ENCODE data around the gene CREBBP. TPM values are rescaled to one million over a fixed set of nuclear protein-coding genes. Genes with fewer than 3 reads are reported as not detected.
"Not testable (repeated sequence)": the region's sequence is repeated elsewhere in the genome, so short reads cannot be mapped to it uniquely, and the experiment has no call there.

Gene CREBBP
- 49.3 and 50.3 TPM in 2 replicates for total RNA-seq

DNA sequence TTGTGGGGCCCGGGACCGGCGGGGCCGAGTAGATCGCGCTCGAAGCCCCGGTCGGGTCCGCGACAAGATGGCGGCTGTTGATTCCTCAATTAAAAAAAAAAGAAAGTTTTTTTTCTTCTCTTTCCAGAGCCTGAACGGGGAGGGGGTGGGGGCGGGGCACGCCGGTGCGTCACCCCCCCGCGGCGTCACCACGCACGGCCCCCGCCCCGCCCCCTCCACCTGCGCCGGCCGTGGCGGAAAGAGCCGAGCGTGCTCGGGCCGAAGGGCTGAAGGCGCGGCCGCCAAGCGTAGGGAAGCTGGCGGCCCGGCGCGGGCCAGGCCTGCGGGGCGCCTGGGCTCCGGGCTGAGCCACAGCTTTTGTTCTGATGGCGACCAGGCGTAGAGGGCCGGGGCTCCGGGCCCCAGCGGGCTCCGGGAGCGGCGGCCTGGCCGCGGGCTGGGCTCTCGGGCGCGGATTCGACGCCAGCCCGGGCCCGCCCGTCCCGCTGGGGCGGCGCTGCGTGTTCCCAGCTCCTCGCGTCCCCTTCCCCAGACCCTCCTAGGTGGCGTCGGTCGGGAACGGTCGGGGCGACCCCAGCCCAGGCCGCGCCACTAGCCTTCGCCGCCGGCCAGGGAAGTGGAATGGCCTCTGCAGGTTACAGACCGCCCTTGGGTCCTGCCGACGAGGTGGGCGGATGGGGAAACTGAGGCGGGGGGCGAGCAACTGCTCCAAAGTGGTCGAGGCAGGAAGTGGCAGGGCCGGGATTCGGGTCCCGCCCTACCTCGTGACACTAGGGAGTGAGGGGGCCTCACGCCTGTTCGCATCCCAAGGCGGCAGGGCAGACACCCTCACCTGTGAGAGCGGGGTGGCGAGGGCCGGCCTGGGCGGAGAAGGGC is at the start of gene CREBBP:
Gene CREBBP (minus strand): TSS at position 91 of the 876 bp plus-strand sequence. CDS start 797 bp downstream, outside the sequence.
- H3K4me1 Mint-ChIP-seq (ENCODE audit: low read depth) = peaks cover 34% of the 10 kb centered on the region
- H3K27me3 Mint-ChIP-seq (ENCODE audit: insufficient read depth) = peaks cover 3% of the 10 kb centered on the region
- H3K9me3 Mint-ChIP-seq = no peaks in the 10 kb centered on the region
- intact Hi-C loops (cut with micrococcal nuclease) = loop anchor here (1.0 to 5.0 kb wide), 6 partner anchors 164 to 390 kb away; partner anchors contain the start of genes SLX4 and TRAP1
- H3K27ac Mint-ChIP-seq = peak within 1 kb of the TSS; percentile 85
- peak; percentile 86 for DNase-seq (ENCODE audit: low spot score)
- peak within 1 kb of the TSS; percentile 87 for H3K4me3 Mint-ChIP-seq
- H3K36me3 Mint-ChIP-seq (ENCODE audit: low read depth) = peaks cover 18% of the 10 kb centered on the region

DNA sequence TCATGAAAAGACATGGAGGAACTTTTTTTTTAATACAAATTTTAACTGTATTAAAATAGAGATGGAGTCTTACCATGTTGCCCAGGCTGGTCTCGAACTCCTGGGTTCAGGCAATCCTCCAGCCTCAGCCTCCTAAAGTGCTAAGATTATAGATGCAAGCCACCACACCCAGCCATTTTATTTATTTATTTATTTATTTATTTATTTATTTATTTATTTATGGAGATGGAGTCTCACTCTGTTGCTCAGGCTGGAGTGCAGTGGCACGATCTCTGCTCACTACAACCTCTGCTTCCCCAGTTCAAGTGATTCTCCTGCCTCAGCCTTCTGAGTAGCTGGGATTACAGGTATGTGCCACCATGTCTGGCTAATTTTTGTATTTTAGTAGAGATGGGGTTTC is 46.6 kb upstream of the CREBBP start:
- H3K36me3 Mint-ChIP-seq (ENCODE audit: low read depth); intact Hi-C loops (cut with micrococcal nuclease); H3K4me1 Mint-ChIP-seq (ENCODE audit: low read depth); H3K27ac Mint-ChIP-seq; DNase-seq (ENCODE audit: low spot score); H3K9me3 Mint-ChIP-seq; H3K4me3 Mint-ChIP-seq: not testable (repeated sequence)
- peaks cover 14% of the 10 kb centered on the region for H3K27me3 Mint-ChIP-seq (ENCODE audit: insufficient read depth)

DNA sequence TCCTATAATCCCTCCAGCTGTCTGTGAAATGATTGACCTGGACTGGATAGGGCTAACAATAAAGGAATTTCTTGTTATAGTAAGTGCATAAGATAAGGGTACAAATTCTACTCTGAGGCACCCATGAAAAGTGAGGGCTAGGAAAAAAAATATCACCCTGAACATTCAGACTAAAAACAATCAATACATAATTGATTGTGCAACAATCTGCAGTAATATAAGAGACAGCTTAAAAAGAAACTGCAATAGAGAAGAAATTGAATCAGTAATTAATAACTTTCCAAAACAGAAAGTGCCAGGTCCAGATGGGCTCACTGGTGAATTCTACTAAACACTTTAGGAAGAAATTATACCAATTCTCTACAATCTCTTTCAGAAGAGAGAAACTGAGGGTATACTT is 44.2 kb upstream of the CREBBP start:
- Mint-ChIP-seq H3K4me3 (no peak overlapping the region), H3K27me3 (ENCODE audit: insufficient read depth) (peaks cover 9% of the 10 kb centered on the region), H3K4me1 (ENCODE audit: low read depth) (no peaks in the 10 kb centered on the region), H3K27ac (no peak overlapping the region), H3K9me3 (no peaks in the 10 kb centered on the region), H3K36me3 (ENCODE audit: low read depth) (no peaks in the 10 kb centered on the region)
- DNase-seq (ENCODE audit: low spot score) = no peak
- intact Hi-C loops (cut with micrococcal nuclease) = no loop called here

DNA sequence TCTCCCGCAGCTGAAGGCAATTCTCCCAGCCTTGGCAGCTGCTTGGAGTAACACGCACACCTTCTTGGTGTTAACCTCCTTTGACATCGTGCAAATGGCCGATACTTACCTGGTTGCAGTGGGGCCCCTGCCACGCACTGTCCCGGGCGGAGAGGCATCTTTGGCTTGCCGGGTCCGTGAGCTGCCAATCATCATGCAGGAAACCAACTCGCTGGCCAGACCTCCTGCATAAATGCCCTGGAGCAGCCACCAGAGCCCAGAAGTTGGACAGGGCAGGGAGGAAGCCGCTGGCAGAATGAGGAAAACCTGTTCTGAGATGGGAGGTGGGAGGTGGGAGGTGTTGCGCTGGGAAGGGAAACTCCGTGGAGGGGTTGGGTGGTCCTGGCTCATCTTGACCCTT is 41.7 kb upstream of the CREBBP start:
- Mint-ChIP-seq H3K36me3 (ENCODE audit: low read depth) (no peaks in the 10 kb centered on the region), H3K4me1 (ENCODE audit: low read depth) (no peaks in the 10 kb centered on the region), H3K27me3 (ENCODE audit: insufficient read depth) (peaks cover 9% of the 10 kb centered on the region), H3K9me3 (peaks cover 10% of the 10 kb centered on the region), H3K27ac (no peak overlapping the region), H3K4me3 (no peak overlapping the region)
- no peak for DNase-seq (ENCODE audit: low spot score)
- intact Hi-C loops (cut with micrococcal nuclease) = no loop called here

DNA sequence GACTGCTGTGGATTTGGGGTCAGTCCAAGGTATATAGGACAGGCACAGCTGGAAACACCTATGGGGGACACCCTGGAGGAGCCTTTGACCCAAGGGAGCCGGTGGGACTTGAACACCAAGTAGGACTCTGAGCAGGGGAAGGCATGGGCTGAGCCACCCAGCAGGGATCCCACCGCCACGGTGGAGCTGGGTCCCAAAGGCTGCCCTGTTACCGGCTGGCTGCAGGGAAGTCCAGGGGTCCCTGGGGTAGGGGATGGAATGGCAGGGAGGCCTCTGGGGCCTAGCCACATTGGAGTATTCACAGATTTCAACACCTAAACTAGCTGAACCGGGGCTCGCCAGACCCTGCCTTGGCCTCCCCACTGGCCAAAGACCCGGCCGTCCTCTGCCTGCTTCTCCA is 39.7 kb upstream of the CREBBP start:
- Mint-ChIP-seq H3K36me3 (ENCODE audit: low read depth) (no peaks in the 10 kb centered on the region), H3K27me3 (ENCODE audit: insufficient read depth) (peaks cover 2% of the 10 kb centered on the region), H3K27ac (no peak overlapping the region), H3K4me3 (no peak overlapping the region), H3K4me1 (ENCODE audit: low read depth) (no peaks in the 10 kb centered on the region), H3K9me3 (peaks cover 10% of the 10 kb centered on the region)
- intact Hi-C loops (cut with micrococcal nuclease) = no loop called here
- no peak for DNase-seq (ENCODE audit: low spot score)

- no peak overlapping the region for H3K27ac Mint-ChIP-seq
- peaks cover 2% of the 10 kb centered on the region for H3K27me3 Mint-ChIP-seq (ENCODE audit: insufficient read depth)
- H3K4me1 Mint-ChIP-seq (ENCODE audit: low read depth) = no peaks in the 10 kb centered on the region
- no peaks in the 10 kb centered on the region for H3K36me3 Mint-ChIP-seq (ENCODE audit: low read depth)
- no peak for DNase-seq (ENCODE audit: low spot score)
- H3K4me3 Mint-ChIP-seq = no peak overlapping the region
- intact Hi-C loops (cut with micrococcal nuclease) = no loop called here
- peaks cover 10% of the 10 kb centered on the region for H3K9me3 Mint-ChIP-seq
These were observed 38.9 kb upstream of the CREBBP start for GRCh38 chr16:3919413-3919812.

DNA sequence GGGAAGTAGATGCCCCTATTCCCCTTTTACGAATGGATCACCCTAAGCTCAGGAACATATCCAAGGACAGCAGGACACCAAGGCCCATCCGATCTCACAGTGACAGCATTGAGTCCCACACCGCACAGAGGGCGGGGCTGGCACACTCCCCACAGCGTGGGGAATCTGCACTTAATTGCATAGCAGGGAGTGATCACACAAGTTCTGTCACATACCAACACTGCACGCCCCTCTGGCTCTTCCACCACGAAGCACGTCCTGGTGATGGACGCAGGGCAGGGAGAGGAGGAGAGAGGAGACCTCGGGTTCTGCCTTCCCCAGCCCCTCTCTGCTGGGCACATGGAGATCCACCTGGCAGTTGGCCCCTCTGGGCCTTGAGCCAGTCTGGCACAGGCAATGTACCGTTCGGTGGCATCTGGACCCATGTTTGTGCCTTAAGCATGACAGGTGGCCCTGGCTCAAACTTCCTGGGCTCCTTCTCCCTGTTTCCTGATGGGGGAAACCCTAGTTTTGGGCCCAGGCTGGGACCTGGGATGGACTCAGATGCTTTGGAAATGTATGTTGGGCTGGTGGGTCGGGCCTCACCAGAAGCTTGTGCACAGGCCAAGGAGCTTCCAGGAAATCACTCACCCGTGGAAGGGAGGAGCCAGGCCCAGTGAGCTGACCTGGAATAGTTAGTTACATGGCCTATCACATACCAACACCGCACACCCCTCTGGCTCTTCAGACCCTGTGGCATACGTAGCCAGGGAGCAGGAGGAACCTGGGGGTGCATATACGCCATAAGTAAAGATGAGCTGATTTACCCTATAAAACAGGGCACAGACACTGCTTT is 35.1 kb upstream of the CREBBP start:
- Mint-ChIP-seq H3K36me3 (ENCODE audit: low read depth) (no peaks in the 10 kb centered on the region), H3K4me3 (no peak overlapping the region), H3K27ac (no peak overlapping the region), H3K9me3 (peaks cover 10% of the 10 kb centered on the region), H3K4me1 (ENCODE audit: low read depth) (no peaks in the 10 kb centered on the region), H3K27me3 (ENCODE audit: insufficient read depth) (peaks cover 5% of the 10 kb centered on the region)
- no peak for DNase-seq (ENCODE audit: low spot score)
- intact Hi-C loops (cut with micrococcal nuclease) = no loop called here

DNA sequence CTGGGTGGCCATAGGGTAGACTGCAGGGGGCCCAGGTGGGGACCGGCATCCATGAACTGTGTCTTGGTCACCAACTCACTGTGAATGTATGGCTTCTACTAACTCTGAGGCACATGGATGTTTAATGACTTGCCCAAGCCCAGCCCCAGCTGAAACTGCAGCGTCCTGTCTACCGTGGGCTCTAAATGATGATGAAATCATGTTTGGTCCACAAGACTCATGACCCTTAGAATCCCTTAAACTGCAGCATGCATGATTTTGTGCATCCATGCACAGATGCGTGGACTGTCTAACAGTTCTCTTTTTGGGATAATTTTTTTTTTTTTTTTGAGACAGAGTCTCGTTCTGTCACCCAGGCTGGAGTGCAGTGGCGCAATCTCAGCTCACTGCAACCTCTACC is 32.4 kb upstream of the CREBBP start:
- DNase-seq (ENCODE audit: low spot score) = no peak
- Mint-ChIP-seq H3K27ac (no peak overlapping the region), H3K9me3 (no peaks in the 10 kb centered on the region), H3K27me3 (ENCODE audit: insufficient read depth) (peaks cover 3% of the 10 kb centered on the region), H3K36me3 (ENCODE audit: low read depth) (no peaks in the 10 kb centered on the region), H3K4me3 (no peak overlapping the region), H3K4me1 (ENCODE audit: low read depth) (no peaks in the 10 kb centered on the region)
- intact Hi-C loops (cut with micrococcal nuclease) = no loop called here

DNA sequence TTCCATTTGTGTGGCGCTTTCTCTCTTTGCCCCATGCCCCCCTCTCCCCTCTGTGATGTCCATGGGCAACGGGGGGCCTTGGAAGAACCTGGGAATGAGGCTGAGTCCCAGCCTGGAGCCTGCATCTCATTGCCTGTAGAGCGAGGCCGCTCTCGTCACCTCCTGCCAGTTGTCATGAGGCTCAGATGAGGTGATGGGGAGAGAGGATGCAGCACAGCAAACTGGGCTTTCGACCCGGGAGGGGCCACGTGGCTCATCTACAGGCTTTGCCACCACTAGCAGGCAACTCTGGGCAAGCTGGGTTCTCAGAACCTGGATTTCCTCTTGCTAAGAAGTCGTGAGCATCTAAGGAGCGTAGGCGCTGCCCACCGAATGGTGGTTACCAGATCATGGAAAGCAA is 31.9 kb upstream of the CREBBP start:
- no peaks in the 10 kb centered on the region for H3K4me1 Mint-ChIP-seq (ENCODE audit: low read depth)

GRCh38 chr16:3911741-3912140 is 31.2 kb upstream of the CREBBP start:
- H3K36me3 Mint-ChIP-seq (ENCODE audit: low read depth); H3K27ac Mint-ChIP-seq; intact Hi-C loops (cut with micrococcal nuclease); DNase-seq (ENCODE audit: low spot score); H3K27me3 Mint-ChIP-seq (ENCODE audit: insufficient read depth); H3K4me1 Mint-ChIP-seq (ENCODE audit: low read depth); H3K9me3 Mint-ChIP-seq; H3K4me3 Mint-ChIP-seq: not testable (repeated sequence)

More for the DNA sequence above, 31.9 kb upstream of the CREBBP start:
- H3K9me3 Mint-ChIP-seq = no peaks in the 10 kb centered on the region
- H3K4me3 Mint-ChIP-seq = no peak overlapping the region
- peaks cover 3% of the 10 kb centered on the region for H3K27me3 Mint-ChIP-seq (ENCODE audit: insufficient read depth)
- intact Hi-C loops (cut with micrococcal nuclease) = no loop called here
- H3K36me3 Mint-ChIP-seq (ENCODE audit: low read depth) = no peaks in the 10 kb centered on the region
- no peak overlapping the region for H3K27ac Mint-ChIP-seq
- DNase-seq (ENCODE audit: low spot score) = no peak

DNA sequence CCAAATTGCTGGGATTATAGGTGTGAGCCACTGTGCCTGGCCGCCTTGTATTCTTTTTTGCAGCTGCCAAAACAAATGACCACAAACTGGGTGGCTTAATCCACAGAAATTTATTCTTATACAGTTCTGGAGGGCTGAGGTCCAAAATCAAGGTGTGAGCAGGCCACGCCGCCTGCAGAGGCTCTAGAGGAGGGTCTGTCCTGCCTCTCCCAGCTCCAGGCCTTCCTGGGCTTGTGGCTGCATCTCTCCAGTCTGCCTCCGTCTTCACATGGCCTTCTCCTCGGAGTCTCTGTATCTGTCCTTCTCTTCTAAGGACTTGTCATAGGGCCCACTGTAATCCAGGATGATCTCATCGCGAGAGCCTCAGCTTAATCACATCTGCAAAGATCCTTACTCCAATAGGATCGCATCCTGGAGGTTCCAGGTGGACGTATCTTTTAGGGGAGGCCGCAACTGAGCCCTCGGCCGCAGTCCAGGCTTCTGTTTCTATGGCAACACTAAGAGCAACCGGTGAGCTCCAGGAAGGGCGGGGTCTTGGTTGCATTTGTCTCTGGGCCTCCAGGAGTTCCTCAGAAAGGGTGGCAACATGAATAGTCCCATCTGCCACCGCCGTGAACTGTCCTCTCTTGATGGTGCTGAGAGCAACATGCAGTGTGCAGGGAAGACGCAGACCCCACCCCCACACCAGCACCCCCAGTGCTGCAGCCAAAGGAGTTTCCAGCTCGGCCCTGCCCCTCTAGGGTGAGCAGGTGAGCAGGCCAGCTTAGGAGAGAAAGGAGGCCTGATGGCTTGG is 29.5 kb upstream of the CREBBP start:
- Mint-ChIP-seq H3K9me3 (no peaks in the 10 kb centered on the region), H3K4me1 (ENCODE audit: low read depth) (no peaks in the 10 kb centered on the region), H3K27me3 (ENCODE audit: insufficient read depth) (peaks cover 3% of the 10 kb centered on the region), H3K27ac (no peak overlapping the region), H3K36me3 (ENCODE audit: low read depth) (no peaks in the 10 kb centered on the region), H3K4me3 (no peak overlapping the region)
- no peak for DNase-seq (ENCODE audit: low spot score)
- intact Hi-C loops (cut with micrococcal nuclease) = no loop called here

GRCh38 chr16:3908951-3909437 is 28.5 kb upstream of the CREBBP start:
- intact Hi-C loops (cut with micrococcal nuclease) = no loop called here
- Mint-ChIP-seq H3K27ac (no peak overlapping the region), H3K4me1 (ENCODE audit: low read depth) (no peaks in the 10 kb centered on the region), H3K36me3 (ENCODE audit: low read depth) (no peaks in the 10 kb centered on the region), H3K27me3 (ENCODE audit: insufficient read depth) (peaks cover 3% of the 10 kb centered on the region), H3K9me3 (no peaks in the 10 kb centered on the region), H3K4me3 (no peak overlapping the region)
- no peak for DNase-seq (ENCODE audit: low spot score)

All from activated T-helper 1 cell treated with anti-CD3 and anti-CD28 coated beads, Interleukin-12 subunit alpha, Interleukin-12 subunit beta, Interleukin-2, Interleukin-4 antibody, amounts not matched to agents 30 ng/mL and 10 ng/mL and 1 ng/mL, durations not matched to agents 14 hours and 24 hours and 36 hours (primary cell).